GM13976 (cell line): ENCODE results near the gene NR2F1.

ENCODE experiments used
- DNase-seq: peaks from one replicate; pipeline ENCODE4 v3.0.0; 2012; ENCODE audit warnings: low spot score
- in situ Hi-C: fragments of 300-500 bp; cut with MboI; formaldehyde crosslinking; loops from one replicate; pipeline ENCODE4 v1.12.0; 2022; ENCODE audit warnings: low sequenced_read_pairs, mixed read lengths, inconsistent platforms; ENCODE audit not compliant: unreplicated experiment
- TF ChIP-seq, protein P1 (sequence below): IDR thresholded peaks from 2 replicates; pipeline ENCODE4 v1.5.1; 2012; ENCODE audit warnings: borderline replicate concordance, mild to moderate bottlenecking; ENCODE audit not compliant: insufficient read depth; ENCODE audit errors: extremely low read depth, missing control alignments, control extremely low read depth

Gene NR2F1

DNA sequence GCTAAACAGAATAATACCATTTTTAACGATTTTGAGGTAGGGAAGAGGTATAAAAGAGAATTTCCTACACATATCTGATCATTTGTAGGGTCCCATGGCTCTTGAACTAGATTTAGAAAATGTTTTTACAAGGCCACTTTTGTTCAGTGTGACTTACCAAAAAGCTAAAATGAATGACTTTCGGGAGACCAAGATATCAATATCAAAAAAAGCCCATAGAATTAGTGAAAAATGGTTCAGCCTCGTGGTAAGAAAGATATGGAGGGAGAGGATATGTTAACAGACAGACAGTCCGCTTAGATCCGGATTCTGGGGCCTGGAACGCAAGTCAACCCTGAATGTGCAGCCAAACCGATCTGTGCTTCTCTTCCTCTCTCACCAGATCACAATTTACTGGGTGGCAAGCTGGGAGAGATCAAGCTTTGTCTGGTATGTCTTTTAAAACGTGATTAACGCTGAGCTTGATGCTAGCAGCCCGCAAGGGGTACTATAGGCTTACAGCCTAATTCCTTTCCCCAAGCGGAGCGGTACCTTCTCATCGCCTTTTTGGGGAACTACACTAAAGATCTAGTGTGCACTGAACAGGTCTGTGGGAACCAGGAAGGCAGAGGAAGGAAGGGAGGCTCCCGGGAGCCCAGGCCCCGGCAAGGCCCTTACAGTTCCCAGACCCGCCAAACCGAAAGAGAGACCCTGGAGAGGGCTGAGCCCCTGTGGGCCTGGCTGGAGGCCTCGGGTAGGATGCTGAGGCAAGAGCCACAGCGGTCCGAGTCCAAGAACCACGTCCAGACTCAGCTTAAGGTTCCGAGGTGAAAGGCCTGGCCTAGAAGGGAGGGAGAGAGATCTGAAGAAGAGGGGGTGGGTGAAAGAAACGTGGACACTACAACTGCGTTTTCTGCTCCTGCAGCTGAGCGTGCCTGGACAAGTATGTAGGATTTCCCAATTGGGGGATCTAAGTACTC lies 4.9 kb upstream of the NR2F1 start:
- in situ Hi-C loops: loop anchor here (25.0 kb wide), 1 partner anchor 334 kb away; no protein-coding TSS in a partner anchor
- no peak for DNase-seq

DNA sequence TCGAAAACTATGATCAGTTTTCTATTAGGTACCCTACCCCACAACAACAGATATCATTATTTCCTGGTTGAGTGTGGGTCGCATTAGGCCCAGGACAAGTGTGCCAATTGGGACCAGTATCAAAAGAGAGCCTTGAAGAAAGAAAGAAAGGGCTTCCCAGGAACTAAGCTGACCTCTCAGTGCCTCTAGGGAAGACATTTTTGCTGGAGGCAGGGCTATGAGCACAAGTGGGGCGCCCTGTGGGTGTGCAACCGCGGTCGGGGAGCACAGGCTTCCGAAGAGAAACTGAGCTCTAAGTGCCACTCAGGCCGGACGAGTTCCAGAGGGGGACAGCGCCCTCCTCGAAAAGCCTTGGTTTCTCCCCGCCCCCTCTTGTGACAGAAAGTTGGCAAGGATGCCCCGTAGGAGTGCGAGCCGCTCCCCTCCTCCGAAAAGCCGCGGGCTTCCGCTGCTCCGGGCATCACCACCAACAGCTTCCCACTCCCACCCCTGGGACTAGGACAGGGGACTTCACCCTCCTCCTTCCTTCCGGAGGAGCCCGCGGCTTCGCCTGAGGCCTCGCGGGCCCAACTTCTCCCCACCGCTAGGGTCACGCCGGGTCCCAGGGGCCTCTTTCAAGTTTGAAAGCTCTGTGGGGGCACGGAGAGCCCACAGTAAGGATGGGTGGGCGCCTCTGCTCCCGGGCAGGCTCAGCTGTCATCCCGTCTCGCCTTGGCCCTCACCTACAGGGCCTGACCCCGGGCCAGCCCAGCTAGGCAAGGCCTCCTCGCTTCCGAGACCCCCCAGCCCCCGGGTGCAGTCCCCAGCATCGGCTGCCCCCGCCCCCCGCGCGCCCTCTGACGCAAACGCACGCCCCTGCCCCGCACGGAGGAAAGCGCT lies 4.0 kb upstream of the NR2F1 start:
- TF ChIP-seq, protein P1, sequence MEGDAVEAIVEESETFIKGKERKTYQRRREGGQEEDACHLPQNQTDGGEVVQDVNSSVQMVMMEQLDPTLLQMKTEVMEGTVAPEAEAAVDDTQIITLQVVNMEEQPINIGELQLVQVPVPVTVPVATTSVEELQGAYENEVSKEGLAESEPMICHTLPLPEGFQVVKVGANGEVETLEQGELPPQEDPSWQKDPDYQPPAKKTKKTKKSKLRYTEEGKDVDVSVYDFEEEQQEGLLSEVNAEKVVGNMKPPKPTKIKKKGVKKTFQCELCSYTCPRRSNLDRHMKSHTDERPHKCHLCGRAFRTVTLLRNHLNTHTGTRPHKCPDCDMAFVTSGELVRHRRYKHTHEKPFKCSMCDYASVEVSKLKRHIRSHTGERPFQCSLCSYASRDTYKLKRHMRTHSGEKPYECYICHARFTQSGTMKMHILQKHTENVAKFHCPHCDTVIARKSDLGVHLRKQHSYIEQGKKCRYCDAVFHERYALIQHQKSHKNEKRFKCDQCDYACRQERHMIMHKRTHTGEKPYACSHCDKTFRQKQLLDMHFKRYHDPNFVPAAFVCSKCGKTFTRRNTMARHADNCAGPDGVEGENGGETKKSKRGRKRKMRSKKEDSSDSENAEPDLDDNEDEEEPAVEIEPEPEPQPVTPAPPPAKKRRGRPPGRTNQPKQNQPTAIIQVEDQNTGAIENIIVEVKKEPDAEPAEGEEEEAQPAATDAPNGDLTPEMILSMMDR: no peak
- in situ Hi-C loops: loop anchor here (25.0 kb wide), 1 partner anchor 333 kb away; no protein-coding TSS in a partner anchor
- no peak for DNase-seq

More for the DNA sequence above, 4.9 kb upstream of the NR2F1 start:
- TF ChIP-seq, protein P1: no peak

DNA sequence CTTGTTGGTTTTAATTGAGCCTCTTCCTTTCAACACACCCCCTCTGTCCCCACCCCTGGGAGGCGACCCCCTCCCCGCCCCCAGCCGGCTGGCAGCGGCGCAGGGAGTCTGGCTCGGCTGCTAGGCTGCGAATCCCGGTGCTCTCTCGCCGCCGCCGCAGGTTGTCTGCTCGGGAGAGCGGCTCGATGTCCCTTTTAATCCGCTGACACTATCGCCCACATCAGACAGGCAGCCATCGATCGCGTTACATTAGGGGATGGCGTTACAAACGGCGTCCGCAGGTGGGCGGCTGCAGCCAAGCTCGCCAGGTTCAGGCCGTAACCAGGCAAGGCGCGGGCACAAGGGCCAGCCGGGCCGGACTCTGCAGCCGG lies 3.3 kb upstream of the NR2F1 start:
- in situ Hi-C loops: loop anchor here (25.0 kb wide), 1 partner anchor 333 kb away; no protein-coding TSS in a partner anchor
- TF ChIP-seq, protein P1: no peak
- DNase-seq: no peak

DNA sequence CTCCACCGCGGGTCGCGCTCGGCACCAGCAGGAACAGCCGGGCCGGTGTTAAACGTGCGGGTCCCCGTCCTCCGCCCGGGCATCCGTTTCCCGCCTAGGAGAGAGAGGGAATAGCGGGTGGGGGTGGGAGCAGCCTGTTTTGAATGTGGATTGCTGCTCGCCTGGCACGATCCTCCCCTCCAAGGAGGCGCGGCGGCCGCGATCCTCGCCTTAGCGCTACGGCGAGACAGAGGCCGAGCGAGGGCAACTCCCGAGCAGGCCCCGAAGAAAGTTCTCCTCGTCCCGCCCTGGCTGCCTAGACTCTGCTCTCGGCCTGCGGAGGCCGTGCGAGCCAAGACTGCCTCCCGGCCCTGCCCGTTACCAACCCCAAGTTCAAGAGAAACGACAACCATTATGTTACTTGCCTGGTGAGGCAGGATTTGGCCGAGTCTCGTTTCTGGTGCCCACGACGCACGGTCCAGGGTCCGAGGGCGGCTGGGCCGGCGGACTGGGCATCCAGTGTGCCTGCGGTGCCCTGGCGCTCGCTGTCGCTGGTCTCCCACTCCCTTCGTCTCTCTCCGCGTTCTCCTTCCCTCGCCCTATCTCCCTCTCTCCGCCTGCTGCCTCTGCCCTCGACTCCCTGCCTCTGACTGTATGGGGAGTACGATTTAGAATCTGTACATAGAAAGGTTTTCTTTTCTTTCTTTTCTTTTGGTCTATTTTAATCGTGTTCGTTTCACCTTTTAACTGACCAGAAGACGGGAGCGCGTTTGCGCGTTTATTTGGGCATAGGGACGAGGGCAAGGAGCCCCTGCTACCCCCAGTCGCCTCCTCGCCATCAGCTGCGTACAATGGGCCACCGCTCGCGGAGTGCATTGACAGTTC lies 2.7 kb upstream of the NR2F1 start:
- TF ChIP-seq, protein P1: no peak
- in situ Hi-C loops: loop anchor here (25.0 kb wide), 1 partner anchor 332 kb away; no protein-coding TSS in a partner anchor
- no peak for DNase-seq

DNA sequence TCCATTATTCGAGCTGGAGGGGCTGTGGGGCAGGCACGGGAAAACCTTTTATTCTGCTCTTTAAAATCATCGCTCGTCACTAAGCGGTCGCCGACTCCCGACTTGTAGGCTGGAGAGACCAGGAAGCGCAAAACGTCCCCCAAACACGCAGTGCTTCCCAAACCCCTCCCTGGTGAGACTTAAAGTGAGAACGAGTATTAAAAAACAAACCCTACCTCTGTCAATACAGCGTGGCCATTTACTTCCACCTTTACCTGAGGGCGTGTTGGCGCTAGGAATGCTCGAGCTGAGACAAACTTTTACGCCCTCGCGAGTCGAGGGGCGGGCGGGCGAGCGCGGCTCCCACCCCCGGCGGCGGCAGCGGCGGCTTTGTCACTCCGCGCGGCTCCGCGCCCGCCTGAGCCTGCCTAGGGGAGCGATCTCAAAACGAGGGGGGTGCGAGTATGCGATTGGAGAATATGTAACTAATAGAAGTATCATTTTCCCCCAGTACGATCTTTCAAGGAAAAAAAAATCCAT lies 2.0 kb upstream of the NR2F1 start, which contains the start of gene NR2F1-AS1:
Gene NR2F1-AS1 (minus strand): TSS at position 293 of the 519 bp plus-strand sequence.
- TF ChIP-seq, protein P1: no peak
- no peak for DNase-seq
- in situ Hi-C loops: loop anchor here (25.0 kb wide), 1 partner anchor 331 kb away; no protein-coding TSS in a partner anchor
